ENCODE measurements around the gene NR5A1.

DNA sequence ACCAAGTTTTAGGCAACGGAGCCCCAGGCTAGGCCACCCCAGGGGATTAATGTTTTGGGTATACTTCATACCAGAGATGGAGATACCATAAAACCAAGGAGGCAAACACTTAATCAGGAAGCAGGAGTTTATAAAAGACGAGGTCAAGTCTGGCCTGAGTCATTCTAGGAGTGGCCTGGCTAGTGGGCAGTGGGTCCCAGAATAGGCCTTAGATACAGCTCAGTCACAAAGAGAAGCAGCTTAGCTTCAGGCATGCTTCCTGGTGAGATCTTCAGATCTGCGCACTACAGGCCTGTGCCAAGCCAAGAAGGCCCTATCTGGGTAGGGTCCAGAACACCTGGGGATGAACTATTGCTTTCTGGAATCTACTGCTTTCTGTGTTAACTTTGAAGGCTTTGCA is 20.6 kb upstream of the NR5A1 start:
- TF ChIP-seq, protein P1, sequence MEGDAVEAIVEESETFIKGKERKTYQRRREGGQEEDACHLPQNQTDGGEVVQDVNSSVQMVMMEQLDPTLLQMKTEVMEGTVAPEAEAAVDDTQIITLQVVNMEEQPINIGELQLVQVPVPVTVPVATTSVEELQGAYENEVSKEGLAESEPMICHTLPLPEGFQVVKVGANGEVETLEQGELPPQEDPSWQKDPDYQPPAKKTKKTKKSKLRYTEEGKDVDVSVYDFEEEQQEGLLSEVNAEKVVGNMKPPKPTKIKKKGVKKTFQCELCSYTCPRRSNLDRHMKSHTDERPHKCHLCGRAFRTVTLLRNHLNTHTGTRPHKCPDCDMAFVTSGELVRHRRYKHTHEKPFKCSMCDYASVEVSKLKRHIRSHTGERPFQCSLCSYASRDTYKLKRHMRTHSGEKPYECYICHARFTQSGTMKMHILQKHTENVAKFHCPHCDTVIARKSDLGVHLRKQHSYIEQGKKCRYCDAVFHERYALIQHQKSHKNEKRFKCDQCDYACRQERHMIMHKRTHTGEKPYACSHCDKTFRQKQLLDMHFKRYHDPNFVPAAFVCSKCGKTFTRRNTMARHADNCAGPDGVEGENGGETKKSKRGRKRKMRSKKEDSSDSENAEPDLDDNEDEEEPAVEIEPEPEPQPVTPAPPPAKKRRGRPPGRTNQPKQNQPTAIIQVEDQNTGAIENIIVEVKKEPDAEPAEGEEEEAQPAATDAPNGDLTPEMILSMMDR (tag by site-specific recombination; IDR thresholded peaks at IDR 0.05) = no peak
- TF ChIP-seq KLF16 (tag by site-specific recombination; IDR thresholded peaks at IDR 0.05) (no peak), MYNN (tag by site-specific recombination; IDR thresholded peaks at IDR 0.05; ENCODE audit: borderline replicate concordance) (no peak)
- TF ChIP-seq, protein P2, sequence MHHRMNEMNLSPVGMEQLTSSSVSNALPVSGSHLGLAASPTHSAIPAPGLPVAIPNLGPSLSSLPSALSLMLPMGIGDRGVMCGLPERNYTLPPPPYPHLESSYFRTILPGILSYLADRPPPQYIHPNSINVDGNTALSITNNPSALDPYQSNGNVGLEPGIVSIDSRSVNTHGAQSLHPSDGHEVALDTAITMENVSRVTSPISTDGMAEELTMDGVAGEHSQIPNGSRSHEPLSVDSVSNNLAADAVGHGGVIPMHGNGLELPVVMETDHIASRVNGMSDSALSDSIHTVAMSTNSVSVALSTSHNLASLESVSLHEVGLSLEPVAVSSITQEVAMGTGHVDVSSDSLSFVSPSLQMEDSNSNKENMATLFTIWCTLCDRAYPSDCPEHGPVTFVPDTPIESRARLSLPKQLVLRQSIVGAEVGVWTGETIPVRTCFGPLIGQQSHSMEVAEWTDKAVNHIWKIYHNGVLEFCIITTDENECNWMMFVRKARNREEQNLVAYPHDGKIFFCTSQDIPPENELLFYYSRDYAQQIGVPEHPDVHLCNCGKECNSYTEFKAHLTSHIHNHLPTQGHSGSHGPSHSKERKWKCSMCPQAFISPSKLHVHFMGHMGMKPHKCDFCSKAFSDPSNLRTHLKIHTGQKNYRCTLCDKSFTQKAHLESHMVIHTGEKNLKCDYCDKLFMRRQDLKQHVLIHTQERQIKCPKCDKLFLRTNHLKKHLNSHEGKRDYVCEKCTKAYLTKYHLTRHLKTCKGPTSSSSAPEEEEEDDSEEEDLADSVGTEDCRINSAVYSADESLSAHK (tag by site-specific recombination; IDR thresholded peaks at IDR 0.05) = no peak
- TF ChIP-seq, protein P3, sequence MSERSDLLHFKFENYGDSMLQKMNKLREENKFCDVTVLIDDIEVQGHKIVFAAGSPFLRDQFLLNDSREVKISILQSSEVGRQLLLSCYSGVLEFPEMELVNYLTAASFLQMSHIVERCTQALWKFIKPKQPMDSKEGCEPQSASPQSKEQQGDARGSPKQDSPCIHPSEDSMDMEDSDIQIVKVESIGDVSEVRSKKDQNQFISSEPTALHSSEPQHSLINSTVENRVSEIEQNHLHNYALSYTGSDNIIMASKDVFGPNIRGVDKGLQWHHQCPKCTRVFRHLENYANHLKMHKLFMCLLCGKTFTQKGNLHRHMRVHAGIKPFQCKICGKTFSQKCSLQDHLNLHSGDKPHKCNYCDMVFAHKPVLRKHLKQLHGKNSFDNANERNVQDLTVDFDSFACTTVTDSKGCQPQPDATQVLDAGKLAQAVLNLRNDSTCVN (tag by site-specific recombination; optimal IDR thresholded peaks at IDR 0.05) = no peak
